ENCODE results near the gene RACK1.
A peak's percentile ranks its signal among the peaks of the same experiment; 100 is the strongest.

The RACK1 gene

GRCh38 chr5:181259283-181259682, 15.6 kb upstream of the RACK1 start:
- DNase-seq = no peak

- no peak for DNase-seq
These were observed 14.9 kb upstream of the RACK1 start for GRCh38 chr5:181258576-181258975.

- DNase-seq = no peak
These were observed 12.3 kb upstream of the RACK1 start for GRCh38 chr5:181255836-181256578.

DNA sequence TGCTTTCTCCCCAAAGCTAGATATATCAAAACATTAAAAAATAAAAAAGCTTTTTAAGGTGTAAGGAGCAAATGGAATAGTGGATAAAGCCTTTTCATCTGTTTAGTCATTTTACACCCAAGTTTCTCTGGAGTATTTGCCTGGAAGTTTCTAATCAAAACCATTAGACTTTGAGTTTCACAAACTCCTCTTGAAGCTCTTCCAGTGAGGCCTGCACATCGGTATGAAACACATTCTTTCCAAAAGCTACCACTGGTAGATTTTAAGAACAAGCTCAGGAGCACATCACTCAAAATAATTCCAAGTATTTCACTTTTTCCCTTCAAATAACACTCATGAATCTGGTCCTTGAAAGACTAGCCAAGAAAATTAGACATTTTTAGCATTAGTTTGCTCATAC, 11.6 kb upstream of the RACK1 start:
- DNase-seq = no peak

GRCh38 chr5:181248277-181248676, 4.6 kb upstream of the RACK1 start:
- DNase-seq = peak; percentile 8

GRCh38 chr5:181246276-181247049, 2.8 kb upstream of the RACK1 start:
- DNase-seq = peak; percentile 84

- peak; percentile 43 for DNase-seq
These were observed 1.9 kb upstream of the RACK1 start for GRCh38 chr5:181245427-181246275.

GRCh38 chr5:181243018-181243563, 615 bp downstream of the RACK1 start:
- peak; percentile 29 for DNase-seq

DNA sequence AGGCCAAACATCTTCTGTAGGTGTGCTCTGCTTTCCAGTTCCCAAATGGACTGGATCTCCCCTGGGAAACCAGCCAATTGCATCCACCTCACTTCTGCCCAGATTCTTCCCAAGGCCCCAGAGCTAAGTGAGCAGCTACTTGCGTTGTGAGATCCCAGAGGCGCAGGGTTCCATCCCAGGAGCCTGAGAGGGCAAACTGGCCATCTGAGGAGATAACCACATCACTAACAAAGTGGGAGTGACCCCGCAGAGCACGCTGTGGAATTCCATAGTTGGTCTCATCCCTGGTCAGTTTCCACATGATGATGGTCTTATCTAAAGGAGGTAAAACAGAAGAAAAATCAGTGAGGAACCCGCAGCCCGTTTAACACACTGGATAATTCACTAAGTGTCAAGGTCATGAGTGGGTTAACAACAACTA, 1.7 kb downstream of the RACK1 start:
- no peak for DNase-seq

DNA sequence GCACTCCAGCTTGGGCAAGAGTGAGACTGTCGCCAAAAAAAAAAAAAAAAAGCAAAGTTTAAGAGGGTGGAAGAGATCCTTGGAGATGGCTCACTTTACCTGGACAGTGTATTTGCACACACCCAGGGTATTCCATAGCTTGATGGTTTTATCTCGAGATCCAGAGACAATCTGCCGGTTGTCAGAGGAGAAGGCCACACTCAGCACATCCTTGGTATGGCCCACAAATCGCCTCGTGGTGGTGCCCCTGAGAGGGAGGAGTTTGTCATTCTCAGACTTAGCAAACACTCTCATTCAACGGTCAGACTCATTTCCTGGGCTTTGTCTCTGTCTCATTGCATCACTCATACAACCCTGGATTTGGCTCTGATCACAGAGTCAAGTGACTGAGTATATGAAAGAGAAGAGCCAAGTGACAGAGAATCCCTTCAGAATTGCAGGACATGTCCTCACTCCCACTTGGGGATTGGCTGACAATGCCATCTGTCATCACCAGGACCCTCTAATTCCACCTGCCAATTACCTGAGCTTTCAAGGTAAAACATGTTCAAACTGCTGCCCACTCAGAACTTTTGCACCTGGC, 2.2 kb downstream of the RACK1 start:
- DNase-seq = peak; percentile 59

- DNase-seq = no peak
These were observed 4.5 kb downstream of the RACK1 start for GRCh38 chr5:181239062-181239663.

- no peak for DNase-seq
These were observed 5.8 kb downstream of the RACK1 start for GRCh38 chr5:181237729-181238385.

GRCh38 chr5:181236954-181237641, 6.6 kb downstream of the RACK1 start:
- no peak for DNase-seq

- no peak for DNase-seq
These were observed 7.2 kb downstream of the RACK1 start for GRCh38 chr5:181236471-181236870.

DNA sequence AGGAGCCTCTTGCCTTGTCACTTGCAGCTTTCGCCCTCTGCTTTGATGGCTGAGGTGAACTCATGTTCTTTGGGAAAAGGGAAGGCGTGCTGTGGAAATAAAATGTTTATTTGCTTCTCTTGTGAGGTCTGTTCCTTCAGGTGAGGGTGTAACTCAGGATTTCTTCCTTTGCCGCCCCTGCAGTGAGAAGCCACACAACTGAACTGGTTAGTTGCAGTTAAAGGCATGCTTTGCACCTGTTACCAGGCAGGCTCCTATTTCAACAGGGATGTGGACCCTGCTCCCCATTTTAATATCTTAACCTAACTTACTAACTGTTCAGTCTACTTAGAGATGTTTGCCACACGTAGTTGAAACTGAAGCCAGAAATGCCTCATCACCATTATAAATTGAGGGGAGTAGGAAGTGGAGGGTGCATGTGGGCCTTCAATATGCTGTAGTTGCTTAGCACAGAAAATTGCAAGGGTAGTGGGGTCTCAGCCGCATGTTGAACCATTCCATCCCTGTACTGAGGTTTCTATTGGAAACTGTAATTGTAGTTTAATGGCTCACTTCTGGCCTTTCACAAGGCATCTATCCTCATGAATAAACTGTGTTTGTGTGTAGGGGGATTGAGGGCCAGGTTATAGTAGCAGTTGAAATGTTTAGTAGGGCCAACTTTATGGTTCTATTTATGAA, 7.9 kb downstream of the RACK1 start:
- no peak for DNase-seq

DNA sequence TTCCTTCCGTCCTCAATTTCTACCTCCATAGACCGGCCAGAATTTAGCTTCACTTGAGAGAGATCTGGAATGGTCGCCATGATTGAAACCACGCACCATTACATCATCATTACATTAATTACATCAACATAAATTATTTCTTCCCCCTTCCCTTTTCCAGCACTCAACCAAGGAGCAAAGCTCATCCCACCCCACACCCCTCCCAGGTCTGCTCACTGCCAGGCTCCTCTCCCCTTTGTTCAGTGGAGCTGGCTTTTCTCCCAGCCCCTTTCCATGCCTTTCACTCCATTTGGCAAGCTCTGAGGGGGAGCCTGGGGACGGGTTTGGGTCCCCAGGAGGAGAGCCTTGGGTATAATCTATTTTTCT, 8.4 kb downstream of the RACK1 start:
- no peak for DNase-seq

DNA sequence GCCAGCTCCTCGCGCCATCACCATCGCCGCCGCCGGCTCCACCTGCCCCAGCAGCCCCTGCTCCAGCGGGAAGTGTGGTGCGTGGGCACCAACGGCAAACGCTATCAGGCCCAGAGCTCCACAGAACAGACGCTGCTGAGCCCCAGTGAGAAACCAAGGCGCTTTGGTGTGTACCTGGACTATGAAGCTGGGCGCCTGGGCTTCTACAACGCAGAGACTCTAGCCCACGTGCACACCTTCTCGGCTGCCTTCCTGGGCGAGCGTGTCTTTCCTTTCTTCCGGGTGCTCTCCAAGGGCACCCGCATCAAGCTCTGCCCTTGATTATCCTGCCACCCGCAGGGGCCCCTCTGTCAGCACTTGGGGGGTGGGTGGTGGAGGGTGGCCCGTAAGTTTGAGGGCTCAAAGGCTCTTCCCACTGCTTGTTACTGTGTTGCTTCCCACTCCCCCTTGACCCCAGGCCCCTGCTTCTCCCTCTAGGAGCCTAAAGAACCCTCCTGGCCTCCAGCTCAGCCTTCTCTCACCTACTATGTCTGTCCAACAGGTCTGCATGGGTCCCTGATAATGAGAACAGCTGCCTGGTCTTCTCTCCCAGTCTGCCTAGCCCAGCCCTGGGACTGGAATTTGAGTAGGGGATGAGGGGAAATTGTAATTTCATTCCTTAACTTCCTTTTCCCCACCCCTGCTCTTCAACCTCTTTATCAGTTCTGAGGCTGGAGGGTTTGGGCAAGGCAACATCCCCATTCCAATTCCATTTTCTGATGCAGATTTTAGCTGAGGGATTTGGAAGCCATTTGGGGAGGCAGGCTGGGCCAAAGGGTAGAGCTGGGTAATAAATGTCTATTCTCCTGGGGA, 9.0 kb downstream of the RACK1 start:
- peak; percentile 18 for DNase-seq

DNA sequence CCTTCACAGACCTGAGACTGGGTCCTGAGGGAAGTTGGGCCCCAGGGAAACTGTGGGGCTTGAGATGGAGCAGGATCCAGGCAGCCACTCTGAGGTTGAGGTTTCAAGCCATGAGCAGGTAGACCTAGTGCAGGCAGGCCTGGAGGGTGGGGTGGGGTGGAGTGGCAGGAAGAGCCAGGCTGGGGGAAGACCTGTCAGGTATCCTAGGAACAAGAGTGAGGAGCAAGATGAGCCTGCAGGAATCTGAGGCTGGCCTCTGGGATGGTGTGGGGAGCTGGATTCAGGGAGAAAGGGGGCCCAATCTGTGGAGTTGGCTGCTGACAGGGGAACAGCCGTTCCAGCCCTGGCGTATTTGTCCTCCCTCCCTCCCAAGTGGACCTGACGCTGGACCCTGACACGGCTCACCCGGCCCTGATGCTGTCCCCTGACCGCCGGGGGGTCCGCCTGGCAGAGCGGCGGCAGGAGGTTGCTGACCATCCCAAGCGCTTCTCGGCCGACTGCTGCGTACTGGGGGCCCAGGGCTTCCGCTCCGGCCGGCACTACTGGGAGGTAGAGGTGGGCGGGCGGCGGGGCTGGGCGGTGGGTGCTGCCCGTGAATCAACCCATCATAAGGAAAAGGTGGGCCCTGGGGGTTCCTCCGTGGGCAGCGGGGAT, 9.8 kb downstream of the RACK1 start:
- DNase-seq = no peak
